NCI-H2196 treated with DMSO at 0.1 percent for 48 hours (cell line): Measurements from ENCODE around the gene CHD2.

Experiments
- DNase-seq: peaks from one replicate; lab custom pipeline; 2025; ENCODE audit not compliant: unreplicated experiment; lab: John Stamatoyannopoulos, UW

The CHD2 gene

DNA sequence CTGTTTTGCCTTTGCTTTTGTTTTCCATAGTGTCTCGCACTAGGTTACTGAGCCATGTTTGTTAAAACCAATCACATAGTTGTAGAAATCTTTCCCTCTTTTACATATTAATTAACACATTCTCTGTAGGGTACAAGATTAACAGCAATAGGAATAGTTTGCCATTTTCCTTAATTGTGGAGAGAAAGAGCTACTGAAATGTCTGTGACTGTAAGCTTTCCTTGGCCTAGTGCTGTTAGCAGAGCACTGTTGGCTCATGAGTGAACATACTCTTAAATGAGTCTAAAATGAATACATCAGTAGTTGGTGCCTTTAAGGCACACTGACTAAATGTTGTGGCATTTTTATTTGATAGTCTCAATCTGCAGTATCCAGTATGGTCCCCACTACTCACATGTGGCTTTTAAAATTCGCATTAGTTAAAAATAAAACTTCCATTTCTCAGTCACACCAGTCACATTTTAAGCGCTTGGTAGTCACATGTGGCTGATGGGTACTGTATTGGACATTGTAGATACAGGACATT is 28.2 kb downstream of the CHD2 start:
- no peak for DNase-seq

DNA sequence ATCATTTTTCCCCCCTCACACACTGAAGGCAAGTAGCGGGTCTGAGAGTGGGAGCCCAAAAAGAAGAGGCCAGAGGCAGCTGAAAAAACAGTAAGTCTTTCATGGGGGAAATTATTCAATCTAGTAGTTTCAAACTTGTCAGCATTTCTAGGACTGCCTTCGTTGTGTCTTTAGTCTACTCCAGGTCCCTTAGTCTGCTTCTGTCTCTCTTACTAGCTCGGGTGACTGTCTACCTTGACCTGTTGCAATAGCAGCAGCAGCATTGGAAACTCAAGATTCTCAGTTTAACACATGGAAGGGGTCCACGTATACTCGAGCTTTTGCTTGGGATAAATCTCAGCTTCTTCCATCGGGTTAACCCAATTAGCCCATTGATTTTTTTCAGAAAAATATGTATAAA is 28.9 kb downstream of the CHD2 start:
- DNase-seq = no peak

DNA sequence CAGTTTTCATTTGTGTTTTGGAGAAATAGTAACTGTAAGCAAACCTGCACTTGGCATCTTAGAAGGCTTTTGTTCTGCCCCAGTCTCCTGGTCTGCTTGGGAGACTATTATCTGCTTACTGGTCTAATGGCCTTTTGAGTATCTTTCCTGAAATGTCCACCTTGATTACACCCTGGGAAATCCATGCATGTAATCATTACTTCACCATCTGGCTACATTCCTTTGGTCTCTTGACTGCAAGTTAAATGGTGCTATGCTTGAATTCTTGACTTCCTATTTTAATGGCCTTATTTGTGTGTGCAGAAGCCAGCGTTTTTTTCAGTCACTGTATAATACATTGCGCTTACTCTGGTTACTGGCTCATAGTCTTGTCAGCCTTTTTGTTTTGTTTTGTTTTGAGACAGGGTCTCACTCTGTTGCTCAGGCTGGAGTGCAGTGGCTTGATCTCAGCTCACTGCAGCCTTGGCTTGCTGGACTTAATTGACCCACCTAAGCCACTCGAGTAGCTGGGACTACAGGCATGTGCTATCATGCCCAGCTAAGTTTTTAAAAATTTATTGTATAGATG is 30.0 kb downstream of the CHD2 start:
- no peak for DNase-seq

DNA sequence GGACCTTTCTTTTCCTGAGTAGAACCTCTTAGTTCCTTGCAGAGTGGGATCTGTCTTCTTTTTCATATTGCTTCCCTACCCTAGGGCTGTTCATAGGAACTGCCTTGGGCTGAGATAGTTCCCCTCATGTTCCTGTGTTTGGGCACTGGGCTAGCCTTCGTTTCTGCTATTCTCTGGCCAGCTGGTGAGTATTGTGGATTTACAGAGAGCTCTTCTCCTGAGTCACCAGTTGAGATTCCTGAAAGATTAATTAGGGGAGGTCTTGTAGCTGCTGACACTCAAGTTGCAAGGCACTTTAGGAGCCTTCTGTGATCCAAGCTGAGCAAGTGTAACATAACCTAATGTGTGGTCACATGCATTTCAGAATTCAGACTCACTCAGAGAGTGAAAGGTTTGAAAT is 30.7 kb downstream of the CHD2 start:
- no peak for DNase-seq

DNA sequence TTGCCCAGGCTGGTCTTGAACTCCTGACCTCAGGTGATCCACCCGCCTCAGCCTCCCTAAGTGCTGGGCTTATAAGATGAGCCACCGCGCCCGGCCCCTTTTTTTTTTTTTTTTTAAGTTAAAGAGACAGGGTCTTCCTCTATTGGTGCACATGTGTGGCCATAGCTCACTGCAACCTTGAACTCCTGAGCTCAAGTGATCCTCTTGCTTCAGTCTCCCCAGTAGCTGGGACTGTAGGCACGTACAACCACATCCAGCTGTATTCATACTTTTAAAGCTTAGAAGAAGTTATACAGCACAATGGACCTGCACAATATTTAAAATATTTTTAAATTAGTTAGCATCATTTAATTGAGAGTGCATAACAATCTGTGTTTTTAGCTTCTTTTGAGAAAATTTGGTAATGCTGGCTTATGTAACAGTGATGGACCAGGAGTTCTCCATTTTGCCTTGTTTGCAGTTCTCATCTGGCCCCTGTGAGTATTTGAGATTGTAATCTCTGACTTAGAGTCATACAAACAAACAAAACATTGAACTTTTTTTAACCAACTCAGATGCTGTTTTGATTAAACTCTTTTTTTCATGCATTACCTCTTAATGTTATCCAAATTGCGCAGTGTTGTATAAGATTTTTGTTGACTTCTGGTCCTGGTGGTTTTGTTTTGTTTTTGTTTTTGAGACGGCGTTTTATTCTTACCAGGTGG is 33.0 kb downstream of the CHD2 start:
- DNase-seq = no peak

DNA sequence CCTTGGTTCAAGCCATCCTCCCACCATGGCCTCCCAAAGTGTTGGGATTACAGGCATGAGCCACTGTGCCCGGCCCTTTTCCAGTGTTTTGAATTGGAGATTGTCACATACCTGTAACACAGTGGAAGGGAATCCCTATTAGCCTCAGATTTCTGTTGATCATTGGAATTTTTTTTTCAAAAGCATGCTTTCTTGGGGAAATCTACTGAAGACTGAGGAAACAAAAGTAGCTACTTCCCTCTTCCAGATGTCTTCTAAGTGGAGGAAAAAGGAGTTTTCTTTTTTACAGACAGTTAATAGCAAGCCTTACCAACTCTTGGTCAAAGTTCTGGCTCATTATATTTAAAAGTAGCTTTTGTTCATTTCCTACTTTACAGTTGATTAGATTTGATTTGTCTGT is 33.7 kb downstream of the CHD2 start:
- no peak for DNase-seq

DNA sequence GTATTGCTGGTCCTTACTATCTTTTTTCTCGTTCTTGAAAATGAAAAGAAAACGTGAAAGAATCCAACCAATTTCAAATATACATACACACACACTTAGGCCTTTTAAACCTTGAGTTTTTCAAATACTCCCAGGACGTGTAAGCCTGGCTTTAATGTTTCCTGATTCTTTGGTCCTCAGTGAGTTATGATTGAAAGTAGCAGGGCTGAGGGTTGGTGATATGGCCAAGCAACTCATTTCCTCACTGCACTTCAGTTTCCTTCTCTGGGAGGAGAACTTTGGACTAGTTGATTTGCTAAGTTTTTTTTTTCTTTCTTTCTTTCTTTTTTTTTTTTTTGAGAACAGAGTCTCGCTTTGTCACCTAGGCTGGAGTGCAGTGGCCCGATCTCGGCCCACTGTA is 34.6 kb downstream of the CHD2 start:
- no peak for DNase-seq

DNA sequence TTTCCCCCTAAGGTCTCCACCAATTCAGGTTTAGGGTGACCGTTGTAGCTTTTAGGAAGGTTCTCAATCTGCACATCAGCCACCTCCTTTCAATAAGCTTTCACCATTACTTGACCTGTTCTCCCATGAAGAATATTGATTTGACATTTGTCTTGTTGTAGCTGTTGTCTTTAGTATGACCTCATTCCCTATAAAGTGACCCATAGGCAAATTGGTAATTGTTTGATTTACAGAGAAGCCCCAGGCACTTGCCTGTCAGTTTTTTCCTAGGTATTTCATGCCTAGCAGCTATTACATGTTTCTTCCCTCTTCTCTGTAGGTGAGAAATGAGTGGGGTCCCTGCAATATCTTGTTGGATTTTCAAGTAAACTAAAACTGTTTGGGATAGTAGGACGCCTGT is 36.0 kb downstream of the CHD2 start:
- DNase-seq = no peak

DNA sequence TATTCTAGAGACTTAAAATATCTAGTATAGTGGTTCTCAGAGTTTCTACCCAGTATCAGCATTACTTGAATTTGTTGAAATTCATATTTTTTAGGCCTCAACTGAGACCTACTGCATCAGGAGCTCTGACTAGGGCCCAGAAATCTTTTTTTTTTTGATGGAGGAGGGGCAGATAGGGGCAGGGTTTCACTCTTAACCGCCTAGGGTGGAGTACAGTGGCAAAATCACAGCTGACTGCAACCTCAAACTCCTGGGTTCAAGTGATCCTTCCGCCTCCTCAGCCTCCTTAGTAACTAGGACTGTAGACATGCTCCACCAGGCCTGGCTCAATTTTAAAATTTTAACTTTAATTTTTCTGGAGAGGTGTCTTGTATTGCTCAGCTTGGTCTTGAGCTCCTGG is 36.6 kb downstream of the CHD2 start:
- no peak for DNase-seq

DNA sequence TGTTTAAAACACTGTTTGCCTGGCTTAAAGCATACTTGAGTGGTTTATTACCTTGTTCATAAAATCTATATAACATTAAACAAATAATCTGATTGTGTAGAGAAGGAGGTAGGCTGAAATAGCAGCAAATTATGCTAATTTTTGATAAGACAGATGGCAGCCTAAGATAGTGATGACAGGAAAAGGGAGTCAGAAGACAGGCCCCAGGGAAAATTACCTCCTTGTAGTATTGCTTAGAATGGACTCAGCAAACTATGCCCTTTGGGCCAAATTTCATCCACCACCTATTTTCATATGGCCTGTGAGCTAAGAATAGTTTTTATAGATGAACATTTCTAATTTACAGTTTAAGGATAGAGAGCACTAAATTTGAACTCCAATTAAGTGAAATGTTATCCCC is 37.8 kb downstream of the CHD2 start:
- no peak for DNase-seq

DNA sequence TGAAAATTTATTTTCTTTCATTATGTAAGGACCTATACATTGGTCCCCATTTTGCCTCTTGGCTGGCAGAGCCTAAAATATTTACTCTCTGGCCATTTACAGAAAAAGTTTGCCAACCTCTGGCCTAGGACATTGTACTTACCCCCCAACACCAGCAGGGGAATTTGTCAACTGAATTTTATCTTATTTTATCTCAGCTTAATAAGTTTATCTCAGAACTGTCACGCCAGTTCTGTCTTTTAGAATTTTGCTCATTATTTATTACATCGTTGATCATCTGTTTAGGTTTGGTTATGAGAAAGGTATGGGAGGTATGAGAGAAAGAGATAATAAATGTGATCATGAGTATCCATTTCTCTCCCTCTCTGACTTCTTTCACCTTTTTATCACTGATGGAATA is 38.3 kb downstream of the CHD2 start:
- DNase-seq = no peak

DNA sequence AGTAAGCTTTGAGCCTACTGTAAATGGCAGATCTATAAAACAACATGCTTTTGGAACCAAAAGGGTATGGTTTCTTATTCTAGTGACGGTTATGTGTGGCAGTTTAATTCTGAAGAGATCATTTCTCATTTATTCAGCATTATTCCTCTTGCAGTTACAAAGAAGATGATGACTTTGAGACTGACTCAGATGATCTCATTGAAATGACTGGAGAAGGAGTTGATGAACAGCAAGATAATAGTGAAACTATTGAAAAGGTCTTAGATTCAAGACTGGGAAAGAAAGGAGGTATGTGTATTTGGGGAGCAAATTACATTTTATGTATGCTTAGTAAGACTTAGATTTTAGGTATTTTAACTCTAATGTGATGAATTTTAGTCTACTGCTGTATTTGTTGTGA is 41.5 kb downstream of the CHD2 start:
- no peak for DNase-seq

DNA sequence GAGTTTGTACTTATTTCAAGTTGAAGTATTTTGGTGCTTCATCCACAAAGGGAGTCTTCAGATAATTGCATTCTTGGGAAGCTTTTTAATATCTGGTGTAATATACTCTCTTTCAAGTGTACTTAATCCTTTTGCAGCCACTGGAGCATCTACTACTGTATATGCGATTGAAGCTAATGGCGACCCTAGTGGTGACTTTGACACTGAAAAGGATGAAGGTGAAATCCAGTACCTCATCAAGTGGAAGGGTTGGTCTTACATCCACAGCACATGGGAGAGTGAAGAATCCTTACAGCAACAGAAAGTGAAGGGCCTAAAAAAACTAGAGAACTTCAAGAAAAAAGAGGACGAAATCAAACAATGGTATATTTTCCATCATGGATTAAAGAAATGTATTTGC is 42.6 kb downstream of the CHD2 start:
- DNase-seq = no peak

DNA sequence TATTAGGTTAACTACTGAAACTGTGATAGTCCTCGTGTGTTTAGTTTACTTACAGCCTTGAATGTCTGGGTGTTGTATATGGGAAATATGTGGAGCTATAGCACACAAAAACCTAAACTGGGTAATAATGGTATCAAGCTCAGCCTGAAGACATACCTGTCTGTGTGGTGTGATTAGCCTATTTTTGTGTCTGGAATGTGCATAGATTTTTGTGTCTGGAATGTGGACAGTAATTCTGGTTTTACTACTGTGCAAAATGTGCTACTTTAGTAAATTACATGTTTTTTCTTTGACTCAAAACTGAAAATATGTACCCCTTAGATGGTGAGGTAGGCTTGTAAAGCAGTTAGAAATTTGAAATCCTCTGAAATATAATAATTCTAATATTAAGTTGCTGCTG is 43.5 kb downstream of the CHD2 start:
- DNase-seq = no peak

DNA sequence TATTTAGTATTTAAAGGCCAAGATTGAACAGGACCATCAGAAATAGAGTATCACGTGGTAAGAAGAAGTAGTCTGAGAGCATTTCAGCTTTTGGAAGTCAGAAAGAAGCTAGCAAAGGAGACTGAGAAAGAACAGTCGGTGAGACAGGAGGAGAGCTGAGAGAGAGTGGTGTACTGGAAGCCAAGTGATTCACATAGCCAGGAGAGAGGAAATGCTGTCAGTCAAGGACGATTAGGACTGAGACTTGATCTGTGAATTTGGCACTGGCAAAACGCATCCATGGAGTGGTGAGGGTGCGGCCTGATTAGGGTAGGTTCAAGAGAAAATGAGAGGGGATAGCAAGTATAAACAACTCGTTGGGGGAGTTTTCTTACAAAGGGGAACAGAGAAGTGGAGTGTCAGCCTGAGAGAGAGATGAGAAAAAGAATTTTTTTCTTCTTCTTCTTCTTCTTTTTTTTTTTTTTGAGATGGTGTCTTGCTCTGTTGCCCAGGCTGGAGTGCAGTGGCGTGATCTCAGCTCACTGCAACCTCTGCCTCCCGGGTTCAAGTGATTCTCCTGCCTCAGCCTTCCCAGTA is 44.9 kb downstream of the CHD2 start:
- no peak for DNase-seq

DNA sequence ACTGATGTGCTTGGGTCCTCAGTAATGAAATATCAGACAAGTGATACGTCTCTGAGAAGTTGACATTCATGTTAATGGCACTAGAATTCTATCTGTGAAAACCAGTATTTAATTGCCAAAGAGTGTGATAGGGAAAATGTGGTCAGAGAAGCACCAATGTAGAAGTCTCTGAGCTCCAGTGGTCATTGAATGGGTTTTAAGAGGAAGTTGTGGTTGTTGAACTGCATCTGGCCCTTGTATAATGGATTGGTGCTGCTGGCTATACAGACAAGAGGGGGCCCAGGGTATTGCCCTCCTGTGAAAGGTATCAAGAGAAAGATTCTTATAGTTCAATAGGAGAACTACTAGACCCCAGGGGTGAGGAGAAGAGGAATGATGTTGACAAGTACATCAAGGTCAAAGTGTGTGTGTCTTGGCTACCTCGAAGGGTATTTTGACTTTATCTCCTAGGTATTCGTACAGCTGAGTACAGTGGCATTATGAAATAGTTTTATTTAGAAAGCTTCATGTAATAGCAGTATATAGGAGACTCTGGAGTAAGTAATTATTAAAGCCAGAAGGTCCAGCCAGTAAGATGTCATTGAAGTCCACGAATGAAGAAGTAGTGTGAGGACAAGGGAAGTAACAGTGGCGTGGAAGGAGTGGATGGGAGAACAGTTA is 47.1 kb downstream of the CHD2 start:
- no peak for DNase-seq

DNA sequence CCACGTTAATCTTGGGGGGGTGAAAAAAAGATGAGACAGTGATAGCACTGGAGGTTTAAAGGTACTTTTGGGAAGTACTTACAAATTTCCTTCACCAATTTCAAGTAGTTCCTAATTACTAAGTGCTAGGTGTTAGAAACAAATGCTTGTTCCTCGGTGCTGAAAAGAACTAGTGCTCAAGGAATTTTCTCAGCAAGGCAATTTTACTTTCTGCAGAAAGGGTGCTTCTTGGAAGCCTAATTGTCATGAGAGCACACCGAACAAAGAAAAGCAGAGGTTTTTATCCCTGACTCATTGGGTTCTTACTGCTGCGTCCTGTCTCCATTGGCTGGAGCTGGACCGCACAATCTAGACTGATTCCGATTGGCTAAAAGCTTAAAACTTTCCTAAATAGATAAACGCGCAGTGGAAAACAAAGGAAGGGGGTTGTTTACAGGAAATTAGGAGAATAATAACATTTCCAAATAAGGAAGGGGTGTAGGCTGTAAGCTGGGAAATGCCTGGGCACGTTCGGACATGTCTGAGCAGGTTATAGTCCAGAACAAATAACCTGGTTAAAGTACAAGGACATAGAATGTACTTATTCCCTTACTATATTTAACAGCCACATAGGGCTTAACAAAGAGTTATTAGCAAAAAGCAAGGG is 49.6 kb downstream of the CHD2 start:
- DNase-seq = no peak

DNA sequence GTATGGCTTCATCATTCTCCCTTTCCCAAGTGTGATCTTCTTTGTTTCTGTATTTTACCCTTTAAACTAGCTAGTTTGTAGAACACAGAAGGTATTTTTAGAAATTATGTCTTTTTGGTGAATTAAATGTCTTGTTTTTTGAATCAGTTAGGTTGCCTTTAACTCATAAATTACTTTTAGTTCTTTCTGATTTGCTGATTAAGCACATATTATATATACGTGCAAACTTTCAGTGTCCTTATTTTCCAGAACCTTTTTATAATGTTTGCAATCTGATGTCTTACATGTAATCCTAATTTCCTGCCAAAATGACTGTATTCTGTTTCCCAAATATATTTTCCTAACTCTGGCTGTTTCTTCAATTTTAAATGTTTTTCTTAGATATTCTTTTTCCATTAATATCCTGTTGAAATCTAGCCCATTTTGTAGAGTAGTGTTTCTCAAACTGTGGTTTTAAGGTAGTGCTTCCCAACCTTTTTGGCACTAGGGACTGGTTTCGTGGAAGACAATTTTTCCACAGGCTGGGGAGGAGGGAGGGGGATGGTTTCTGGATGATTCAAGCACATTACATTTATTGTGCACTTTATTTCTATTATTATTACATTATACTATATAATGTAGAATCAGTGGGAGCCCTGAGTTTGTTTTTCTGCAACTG is 51.8 kb downstream of the CHD2 start:
- DNase-seq = no peak

DNA sequence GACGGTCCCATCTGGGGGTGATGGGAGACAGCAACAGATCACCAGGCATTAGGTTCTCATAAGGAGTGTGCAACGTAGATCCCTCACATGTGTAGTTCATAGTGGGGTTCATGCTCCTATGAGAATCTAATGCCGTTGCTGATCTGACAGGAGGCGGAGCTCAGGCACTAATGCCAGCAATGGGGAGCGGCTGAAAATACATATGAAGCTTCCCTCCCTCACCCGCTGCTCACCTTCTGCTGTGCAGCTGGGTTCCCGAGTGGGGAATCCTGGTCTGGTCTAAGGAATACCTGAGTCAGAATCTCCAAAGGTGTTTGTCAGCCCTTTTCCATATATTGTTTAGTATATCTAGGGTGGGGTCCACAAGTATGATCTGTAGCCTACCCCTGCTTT is 52.3 kb downstream of the CHD2 start:
- DNase-seq = no peak

DNA sequence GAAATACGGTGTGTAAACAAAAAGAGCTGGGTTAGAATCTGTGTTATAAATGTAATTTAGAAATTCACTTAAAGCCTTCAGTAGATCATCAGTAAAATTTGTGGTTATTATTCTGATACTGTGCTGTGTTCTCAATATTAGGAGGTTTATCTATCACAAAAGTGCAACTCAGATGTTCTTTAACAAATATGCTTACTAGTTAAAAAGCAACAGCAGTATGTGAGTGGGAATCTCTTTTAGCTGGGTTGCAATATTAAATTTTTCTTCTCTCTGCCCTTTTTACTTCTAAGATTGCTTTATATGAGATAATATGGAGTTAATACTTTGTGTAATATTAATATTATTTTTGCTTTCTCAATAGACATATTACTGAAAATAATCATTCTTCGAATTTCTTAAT is 53.4 kb downstream of the CHD2 start:
- DNase-seq = no peak

DNA sequence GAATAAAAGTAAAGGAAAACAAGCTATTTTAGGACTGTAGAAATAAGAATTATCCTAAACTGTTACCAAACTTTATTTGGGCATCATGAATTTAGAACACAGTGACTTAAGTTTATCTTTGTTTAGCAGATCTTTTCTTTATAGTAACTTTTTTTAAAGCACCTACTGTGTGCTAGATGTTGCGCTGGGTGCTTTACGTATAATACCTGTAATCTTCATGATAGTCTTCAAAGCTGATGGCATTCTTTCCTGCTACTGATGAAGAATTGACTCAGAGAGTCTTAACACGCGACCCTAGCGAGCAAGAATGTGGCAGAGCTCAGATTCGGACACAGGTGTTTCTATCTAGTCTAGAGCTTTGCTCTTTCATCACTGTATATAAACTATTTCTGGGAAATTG is 53.9 kb downstream of the CHD2 start:
- DNase-seq = no peak
